HG03280 (cell line): ENCODE results near the gene IFNAR1.
A peak's percentile ranks its signal among the peaks of the same experiment; 100 is the strongest.
"Not testable (repeated sequence)": the region's sequence is repeated elsewhere in the genome, so short reads cannot be mapped to it uniquely, and the experiment has no call there.

Experiments
- ATAC-seq: cut with Tn5 transposase; IDR thresholded peaks from one replicate; pipeline ENCODE4 v1.9.1; 2021; ENCODE audit warnings: mild to moderate bottlenecking, moderate library complexity; ENCODE audit not compliant: unreplicated experiment

The IFNAR1 gene

DNA sequence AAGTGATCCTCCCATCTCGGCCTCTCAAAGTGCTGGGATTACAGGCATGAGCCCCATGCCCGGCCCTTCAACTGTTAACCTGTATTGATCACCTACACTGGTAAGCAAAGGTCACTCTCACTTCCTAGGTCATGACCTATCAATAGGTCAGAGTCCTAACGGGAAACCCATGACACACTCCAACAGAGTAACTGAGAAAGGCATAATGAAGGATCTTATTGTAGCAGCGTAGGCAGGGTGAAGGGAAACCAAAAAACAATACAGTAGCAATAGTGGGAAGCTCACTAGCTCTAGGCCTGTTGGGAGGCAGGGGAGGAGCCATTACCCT is 19.5 kb upstream of the IFNAR1 start:
- no peak for ATAC-seq

DNA sequence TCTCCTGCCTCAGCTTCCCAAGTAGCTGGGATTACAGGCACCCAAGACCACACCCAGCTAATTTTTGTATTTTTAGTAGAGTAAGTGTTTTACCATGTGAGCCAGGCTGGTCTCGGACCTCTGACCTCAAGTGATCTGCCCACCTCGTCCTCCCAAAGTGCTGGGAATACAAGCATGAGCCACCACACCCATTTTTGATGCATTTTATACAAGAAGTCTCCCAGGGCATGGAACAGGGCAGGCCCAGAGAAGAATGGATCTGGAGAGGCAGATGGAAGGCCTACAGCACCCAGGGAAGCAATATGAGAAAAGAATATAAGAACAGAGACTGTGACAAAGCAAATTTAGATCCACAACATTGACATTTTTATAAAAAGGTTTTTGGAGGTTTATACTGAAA is 18.8 kb upstream of the IFNAR1 start:
- ATAC-seq, result no peak

GRCh38 chr21:33308586-33309490 is 15.9 kb upstream of the IFNAR1 start:
- peak; percentile 83 for ATAC-seq

DNA sequence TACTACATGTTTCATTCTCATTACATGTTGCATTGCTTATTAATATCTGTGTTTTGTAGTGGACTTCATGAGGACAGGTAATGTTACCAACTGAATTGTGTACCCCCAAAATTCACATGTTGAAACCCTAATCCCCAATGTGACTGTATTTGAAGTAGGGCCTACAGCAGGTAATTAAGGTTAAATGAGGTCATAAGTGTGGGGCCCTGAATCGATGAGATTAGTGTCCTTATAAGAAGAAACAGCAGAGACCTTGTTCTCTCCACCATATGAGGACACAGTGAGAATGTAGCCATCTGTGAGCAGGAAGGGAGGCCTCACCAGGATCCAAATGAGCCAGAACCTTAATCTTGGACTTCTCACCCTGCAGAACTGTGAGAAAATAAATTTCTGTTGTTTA is 15.0 kb upstream of the IFNAR1 start:
- no peak for ATAC-seq

- no peak for ATAC-seq
Observed at GRCh38 chr21:33312121-33312520, 12.6 kb upstream of the IFNAR1 start.

DNA sequence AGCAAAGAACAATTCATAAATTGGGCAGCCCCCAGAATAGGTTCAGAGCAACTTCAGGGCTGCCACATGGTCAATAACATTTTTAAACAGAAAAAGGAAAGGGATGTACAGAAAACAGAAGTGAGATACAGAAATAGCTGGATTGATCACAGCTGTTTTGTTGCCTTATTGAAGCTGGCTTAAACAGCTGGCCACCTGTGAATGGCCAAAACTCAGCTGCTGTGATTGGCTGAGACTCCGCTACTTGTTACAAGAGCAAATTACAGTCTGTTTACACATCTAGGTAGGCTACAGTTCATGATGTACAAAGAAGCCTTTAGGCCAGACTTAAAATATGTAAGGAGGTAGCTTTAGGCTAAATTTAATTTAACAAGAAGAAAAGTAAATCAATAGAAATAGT is 11.6 kb upstream of the IFNAR1 start:
- no peak for ATAC-seq

DNA sequence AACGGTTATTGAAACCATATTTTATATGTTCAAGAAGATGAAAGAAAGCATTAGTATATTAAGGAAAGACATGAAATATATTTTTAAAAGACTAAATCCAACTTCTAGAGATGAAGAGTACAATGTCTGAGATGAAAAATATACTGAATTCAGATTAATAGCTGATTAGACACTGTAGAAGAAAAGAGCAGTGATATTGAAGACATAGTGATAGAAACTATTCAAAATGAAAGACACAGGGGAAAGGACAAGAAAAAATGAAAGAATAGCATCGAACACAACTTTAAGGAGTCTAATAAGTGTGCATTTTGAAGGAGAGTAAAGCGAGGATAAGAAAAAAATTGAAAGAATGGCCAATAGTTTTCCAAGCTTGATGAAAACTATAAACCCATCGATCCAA is 11.2 kb upstream of the IFNAR1 start:
- no peak for ATAC-seq

DNA sequence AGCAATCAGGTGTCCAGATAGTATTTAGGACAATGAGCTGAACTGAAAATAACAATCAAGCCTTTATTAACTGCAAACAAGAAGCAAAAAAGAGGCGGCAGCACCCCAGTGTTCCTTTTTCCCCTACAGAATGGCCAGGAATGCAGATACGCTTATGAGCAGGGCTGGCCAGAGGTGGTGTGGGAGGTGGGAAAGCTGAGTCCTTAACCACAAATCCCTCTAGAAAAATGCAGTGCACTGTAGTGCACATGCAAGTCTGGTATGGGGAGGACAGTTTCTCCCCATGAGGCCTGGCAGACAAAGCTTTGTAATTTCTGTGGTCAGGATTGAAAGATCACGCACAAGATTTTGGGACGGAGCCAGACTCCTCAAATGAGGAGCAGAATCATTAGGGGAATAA is 10.7 kb upstream of the IFNAR1 start:
- ATAC-seq, result no peak

DNA sequence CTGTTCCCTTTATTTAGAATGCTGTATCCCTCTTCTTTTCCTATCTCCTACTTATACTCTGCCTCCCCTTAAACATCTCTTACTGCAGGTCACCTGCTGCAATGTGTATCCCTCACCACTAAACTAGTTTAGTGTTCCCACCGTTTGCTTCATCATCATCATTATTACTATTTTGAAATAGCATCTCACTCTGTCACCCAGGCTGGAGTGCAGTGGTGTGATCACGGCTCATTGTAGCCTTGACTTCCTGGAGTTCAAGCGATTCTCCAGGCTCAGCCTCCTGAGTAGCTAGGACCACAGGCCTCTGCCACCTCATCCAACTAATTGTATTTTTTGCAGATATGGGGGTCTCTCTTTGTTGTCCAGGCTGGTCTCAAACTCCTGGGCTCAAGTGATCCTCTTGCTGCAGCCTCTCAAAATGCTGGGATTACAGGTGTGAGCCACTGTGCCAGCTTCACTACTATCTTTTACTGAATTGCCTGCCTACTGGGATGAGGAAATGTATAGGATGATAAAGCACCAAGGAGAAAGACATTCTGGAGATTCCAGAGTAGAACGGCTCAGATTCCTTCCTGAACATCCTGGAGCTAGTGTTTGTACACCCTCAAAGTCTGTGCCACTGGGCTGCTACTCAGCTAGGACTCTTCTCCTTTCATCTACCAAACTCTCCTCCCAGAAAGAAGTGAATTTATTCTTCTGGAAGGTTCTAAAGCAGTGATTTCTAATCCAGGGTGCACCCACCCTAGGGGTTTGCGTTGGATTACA is 8.6 kb upstream of the IFNAR1 start:
- no peak for ATAC-seq

DNA sequence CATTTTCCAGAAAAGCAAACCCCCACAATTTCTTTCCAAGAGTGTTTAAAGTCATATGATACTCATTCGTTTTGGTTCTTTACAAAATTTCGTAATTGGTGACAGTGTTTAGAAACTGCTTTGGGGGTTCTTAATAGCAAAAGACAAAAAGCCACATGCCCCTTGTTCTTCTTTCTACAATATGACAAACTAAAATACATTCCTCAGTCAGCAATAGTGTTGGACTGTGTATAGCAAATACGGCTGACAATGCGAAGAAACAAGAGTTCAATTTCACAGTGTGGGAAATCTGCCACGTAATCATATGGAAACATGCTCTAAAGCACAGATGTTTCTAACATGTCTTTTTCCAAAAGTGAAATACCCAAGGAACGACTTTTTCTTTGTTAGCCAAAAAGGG is 7.6 kb upstream of the IFNAR1 start:
- no peak for ATAC-seq

- ATAC-seq, result no peak
Observed at GRCh38 chr21:33317786-33318486, 6.8 kb upstream of the IFNAR1 start.

- not testable (repeated sequence) for ATAC-seq
Observed at GRCh38 chr21:33321005-33321404, 3.8 kb upstream of the IFNAR1 start.

DNA sequence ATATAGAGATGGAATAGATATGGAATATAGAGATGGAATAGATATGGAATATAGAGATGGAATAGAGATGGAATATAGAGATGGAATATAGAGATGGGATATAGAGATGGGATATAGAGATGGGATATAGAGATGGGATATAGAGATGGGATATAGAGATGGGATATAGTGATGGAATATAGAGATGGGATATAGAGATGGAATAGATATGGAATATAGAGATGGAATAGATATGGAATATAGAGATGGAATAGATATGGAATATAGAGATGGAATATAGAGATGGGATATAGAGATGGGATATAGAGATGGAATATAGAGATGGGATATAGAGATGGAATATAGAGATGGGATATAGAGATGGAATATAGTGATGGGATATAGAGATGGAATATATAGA is 1.2 kb upstream of the IFNAR1 start:
- not testable (repeated sequence) for ATAC-seq

DNA sequence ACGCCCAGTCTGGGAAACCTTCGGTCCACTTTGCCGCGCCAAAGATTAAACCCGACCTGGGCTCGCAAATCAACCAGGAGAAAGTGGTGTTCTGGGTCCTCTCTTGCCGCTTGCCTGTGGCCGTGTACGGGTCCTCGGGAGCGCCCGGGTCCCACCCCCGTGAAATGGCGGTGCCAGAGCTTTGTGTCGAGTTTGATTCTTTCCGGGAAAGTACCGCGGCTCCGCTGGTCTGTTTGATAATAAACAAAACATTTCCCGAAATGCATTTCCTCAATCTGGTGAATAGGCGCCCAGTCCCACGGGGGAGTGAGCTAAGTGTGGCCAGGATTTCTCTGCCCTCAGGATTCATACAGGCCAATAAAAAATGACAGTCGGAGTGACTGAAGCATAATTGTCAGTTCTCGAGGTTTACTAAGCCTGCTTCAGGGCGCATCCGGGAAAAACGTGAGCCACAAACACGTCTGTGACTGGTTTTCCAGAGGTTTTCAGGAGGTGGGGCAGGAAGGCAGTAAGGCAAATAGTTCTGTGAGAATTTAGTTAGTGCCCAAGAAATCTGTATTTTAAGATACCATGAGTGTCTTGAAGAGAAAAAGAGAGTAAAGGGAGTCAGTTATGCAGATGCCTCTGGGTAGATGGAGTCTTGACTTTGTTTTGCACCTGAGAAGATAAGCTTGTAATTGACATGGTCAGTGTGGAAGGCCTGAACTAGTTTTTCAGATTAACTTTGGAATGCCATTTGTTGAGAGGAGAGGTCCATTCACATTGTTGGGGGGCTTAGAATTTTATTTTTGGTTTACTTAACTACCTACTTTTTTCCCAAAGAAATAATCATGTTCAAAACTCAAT is 675 bp downstream of the IFNAR1 start:
- peak; percentile 35 for ATAC-seq

GRCh38 chr21:33327326-33327725 is 2.6 kb downstream of the IFNAR1 start:
- ATAC-seq, result no peak

- no peak for ATAC-seq
Observed at GRCh38 chr21:33327792-33328433, 3.1 kb downstream of the IFNAR1 start.

GRCh38 chr21:33330726-33331125 is 6.0 kb downstream of the IFNAR1 start:
- no peak for ATAC-seq

GRCh38 chr21:33332143-33332542 is 7.4 kb downstream of the IFNAR1 start:
- ATAC-seq, result peak; percentile 74

- ATAC-seq, result no peak
Observed at GRCh38 chr21:33334191-33334590, 9.4 kb downstream of the IFNAR1 start.

GRCh38 chr21:33334824-33335223 is 10.1 kb downstream of the IFNAR1 start:
- no peak for ATAC-seq
